ENCODE results near the gene C14orf180. TPM values are rescaled to one million over a fixed set of nuclear protein-coding genes. Genes with fewer than 3 reads are reported as not detected.

C14orf180 gene
- total RNA-seq, 1 experiment from 2014 or later, result not detected

DNA sequence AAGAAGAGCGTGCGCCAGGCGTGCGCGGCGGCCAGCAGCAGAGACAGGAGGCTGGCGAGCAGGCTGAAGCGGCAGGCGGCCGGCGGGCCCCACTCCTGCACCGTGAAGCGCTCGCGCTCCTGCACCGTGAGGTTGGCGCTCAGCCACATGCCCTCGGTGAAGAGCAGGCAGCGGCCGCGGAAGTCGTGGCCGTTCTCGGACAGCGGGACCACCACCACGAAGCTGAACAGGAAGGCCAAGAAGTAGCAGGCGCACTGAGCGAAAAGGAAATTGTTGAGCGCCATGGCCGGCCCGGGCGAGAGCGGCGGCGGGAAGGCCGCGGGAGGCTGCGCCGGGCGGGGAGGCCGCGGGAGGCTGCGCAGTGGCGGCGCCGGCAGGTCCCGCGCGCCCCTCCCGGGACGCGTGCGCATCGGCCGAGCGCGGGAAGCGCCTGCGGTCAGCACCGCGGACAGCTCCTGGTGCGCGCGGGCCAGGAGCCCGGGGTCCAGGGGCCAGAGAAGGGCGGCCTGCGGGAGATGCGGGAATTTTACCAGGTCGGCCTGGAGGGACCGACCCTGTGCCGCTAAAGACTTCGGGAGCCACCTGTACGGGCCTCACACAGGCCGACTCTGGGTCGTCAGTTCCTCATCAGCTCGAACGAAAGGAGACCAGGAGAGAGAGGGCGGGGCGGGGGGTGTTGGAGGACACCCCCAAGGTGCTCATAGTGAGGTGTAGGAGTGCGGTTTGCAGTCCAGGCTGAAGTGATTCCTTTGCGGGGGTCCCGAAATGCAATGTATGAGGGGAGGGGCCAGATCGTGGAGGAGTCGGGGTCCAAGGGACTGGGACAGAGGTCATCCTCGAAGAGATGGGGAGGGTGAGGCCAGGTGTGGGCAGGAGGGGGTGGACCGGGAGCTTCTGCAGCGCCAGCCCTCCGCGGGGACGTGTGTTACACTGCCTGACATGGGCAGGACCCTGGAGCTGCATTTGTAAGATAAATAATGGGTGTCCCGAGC, 25.2 kb downstream of the C14orf180 start, which contains the start of gene TMEM179:
TMEM179 (minus strand) TSS at position 315 of the 992 bp plus-strand sequence; CDS start at position 284, 31 bp downstream.
- DNase-seq (ENCODE audit: low spot score) (peak; percentile 71), ATAC-seq (peak; percentile 89)
- ChIA-PET POLR2A (no interaction called here), CTCF (interaction anchor here (1.1 to 1.5 kb wide), 6 partner anchors 12 to 381 kb away, joined by 3 to 7 read pairs (median 3); no protein-coding TSS in a partner anchor)
- Mint-ChIP-seq H3K4me3 (peak within 1 kb of the TSS; percentile 66), H3K36me3 (no peaks in the 10 kb centered on the region), H3K27me3 (ENCODE audit: low read depth) (peaks cover 44% of the 10 kb centered on the region), H3K27ac (no peak within 1 kb of the TSS), H3K9me3 (no peaks in the 10 kb centered on the region), H3K4me1 (peaks cover 10% of the 10 kb centered on the region)
- 0 out of 2 replicates have a peak, but pooled peaks have one; percentile 70 for TF ChIP-seq ELF4 (CRISPR knock-in tag; IDR thresholded peaks at IDR 0.05; ENCODE audit: low read depth)
- TF ChIP-seq TP53 (CRISPR knock-in tag; IDR thresholded peaks at IDR 0.05), result peak; percentile 91; the same call in 1 of the 2 replicates
- no peak for TF ChIP-seq ZNF396 (CRISPR knock-in tag; IDR thresholded peaks at IDR 0.05; ENCODE audit: borderline replicate concordance)
- TF ChIP-seq TEAD4 (CRISPR knock-in tag; IDR thresholded peaks at IDR 0.05), result peak; percentile 79
- TF ChIP-seq KAT7 (CRISPR knock-in tag; IDR thresholded peaks at IDR 0.05; ENCODE audit: borderline replicate concordance), result peak; percentile 87; the same call in 1 of the 2 replicates
- TF ChIP-seq ZNF317 (CRISPR knock-in tag; IDR thresholded peaks at IDR 0.05; ENCODE audit: borderline replicate concordance, low read depth), result peak; percentile 56; the same call in 1 of the 2 replicates
- TF ChIP-seq, protein P1, sequence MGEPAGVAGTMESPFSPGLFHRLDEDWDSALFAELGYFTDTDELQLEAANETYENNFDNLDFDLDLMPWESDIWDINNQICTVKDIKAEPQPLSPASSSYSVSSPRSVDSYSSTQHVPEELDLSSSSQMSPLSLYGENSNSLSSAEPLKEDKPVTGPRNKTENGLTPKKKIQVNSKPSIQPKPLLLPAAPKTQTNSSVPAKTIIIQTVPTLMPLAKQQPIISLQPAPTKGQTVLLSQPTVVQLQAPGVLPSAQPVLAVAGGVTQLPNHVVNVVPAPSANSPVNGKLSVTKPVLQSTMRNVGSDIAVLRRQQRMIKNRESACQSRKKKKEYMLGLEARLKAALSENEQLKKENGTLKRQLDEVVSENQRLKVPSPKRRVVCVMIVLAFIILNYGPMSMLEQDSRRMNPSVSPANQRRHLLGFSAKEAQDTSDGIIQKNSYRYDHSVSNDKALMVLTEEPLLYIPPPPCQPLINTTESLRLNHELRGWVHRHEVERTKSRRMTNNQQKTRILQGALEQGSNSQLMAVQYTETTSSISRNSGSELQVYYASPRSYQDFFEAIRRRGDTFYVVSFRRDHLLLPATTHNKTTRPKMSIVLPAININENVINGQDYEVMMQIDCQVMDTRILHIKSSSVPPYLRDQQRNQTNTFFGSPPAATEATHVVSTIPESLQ (CRISPR knock-in tag; IDR thresholded peaks at IDR 0.05), result 0 out of 2 replicates have a peak, but pooled peaks have one; percentile 16
- TF ChIP-seq SMAD3 (CRISPR knock-in tag; IDR thresholded peaks at IDR 0.05; ENCODE audit: borderline replicate concordance), result peak; percentile 93; the same call in 1 of the 2 replicates
- TF ChIP-seq, protein P2, sequence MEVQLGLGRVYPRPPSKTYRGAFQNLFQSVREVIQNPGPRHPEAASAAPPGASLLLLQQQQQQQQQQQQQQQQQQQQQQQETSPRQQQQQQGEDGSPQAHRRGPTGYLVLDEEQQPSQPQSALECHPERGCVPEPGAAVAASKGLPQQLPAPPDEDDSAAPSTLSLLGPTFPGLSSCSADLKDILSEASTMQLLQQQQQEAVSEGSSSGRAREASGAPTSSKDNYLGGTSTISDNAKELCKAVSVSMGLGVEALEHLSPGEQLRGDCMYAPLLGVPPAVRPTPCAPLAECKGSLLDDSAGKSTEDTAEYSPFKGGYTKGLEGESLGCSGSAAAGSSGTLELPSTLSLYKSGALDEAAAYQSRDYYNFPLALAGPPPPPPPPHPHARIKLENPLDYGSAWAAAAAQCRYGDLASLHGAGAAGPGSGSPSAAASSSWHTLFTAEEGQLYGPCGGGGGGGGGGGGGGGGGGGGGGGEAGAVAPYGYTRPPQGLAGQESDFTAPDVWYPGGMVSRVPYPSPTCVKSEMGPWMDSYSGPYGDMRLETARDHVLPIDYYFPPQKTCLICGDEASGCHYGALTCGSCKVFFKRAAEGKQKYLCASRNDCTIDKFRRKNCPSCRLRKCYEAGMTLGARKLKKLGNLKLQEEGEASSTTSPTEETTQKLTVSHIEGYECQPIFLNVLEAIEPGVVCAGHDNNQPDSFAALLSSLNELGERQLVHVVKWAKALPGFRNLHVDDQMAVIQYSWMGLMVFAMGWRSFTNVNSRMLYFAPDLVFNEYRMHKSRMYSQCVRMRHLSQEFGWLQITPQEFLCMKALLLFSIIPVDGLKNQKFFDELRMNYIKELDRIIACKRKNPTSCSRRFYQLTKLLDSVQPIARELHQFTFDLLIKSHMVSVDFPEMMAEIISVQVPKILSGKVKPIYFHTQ (CRISPR knock-in tag; IDR thresholded peaks at IDR 0.05), result no peak
- no peak for TF ChIP-seq RORB (CRISPR knock-in tag; IDR thresholded peaks at IDR 0.05)
- TF ChIP-seq CREB1 (CRISPR knock-in tag; IDR thresholded peaks at IDR 0.05), result peak; percentile 85
- TF ChIP-seq, protein P3, sequence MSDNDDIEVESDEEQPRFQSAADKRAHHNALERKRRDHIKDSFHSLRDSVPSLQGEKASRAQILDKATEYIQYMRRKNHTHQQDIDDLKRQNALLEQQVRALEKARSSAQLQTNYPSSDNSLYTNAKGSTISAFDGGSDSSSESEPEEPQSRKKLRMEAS (CRISPR knock-in tag; IDR thresholded peaks at IDR 0.05), result peak; percentile 83; the same call in 1 of the 2 replicates
- TF ChIP-seq CREM (CRISPR knock-in tag; IDR thresholded peaks at IDR 0.05), result peak; percentile 90
- TF ChIP-seq TCF7 (CRISPR knock-in tag; IDR thresholded peaks at IDR 0.05; ENCODE audit: low read depth), result peak; percentile 93
- TF ChIP-seq, protein P4, sequence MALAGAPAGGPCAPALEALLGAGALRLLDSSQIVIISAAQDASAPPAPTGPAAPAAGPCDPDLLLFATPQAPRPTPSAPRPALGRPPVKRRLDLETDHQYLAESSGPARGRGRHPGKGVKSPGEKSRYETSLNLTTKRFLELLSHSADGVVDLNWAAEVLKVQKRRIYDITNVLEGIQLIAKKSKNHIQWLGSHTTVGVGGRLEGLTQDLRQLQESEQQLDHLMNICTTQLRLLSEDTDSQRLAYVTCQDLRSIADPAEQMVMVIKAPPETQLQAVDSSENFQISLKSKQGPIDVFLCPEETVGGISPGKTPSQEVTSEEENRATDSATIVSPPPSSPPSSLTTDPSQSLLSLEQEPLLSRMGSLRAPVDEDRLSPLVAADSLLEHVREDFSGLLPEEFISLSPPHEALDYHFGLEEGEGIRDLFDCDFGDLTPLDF (CRISPR knock-in tag; IDR thresholded peaks at IDR 0.05), result peak; percentile 86; the same call in 1 of the 2 replicates
- TF ChIP-seq NFYB (CRISPR knock-in tag; conservative IDR thresholded peaks at IDR 0.05; ENCODE audit: low read depth), result peak; percentile 48
- peak; percentile 58; the same call in 1 of the 2 replicates for TF ChIP-seq ZBTB21 (CRISPR knock-in tag; IDR thresholded peaks at IDR 0.05; ENCODE audit: borderline replicate concordance)
- TF ChIP-seq, protein P5, sequence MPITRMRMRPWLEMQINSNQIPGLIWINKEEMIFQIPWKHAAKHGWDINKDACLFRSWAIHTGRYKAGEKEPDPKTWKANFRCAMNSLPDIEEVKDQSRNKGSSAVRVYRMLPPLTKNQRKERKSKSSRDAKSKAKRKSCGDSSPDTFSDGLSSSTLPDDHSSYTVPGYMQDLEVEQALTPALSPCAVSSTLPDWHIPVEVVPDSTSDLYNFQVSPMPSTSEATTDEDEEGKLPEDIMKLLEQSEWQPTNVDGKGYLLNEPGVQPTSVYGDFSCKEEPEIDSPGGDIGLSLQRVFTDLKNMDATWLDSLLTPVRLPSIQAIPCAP (CRISPR knock-in tag; IDR thresholded peaks at IDR 0.05), result peak; percentile 62; the same call in 1 of the 2 replicates
- TF ChIP-seq, protein P6, sequence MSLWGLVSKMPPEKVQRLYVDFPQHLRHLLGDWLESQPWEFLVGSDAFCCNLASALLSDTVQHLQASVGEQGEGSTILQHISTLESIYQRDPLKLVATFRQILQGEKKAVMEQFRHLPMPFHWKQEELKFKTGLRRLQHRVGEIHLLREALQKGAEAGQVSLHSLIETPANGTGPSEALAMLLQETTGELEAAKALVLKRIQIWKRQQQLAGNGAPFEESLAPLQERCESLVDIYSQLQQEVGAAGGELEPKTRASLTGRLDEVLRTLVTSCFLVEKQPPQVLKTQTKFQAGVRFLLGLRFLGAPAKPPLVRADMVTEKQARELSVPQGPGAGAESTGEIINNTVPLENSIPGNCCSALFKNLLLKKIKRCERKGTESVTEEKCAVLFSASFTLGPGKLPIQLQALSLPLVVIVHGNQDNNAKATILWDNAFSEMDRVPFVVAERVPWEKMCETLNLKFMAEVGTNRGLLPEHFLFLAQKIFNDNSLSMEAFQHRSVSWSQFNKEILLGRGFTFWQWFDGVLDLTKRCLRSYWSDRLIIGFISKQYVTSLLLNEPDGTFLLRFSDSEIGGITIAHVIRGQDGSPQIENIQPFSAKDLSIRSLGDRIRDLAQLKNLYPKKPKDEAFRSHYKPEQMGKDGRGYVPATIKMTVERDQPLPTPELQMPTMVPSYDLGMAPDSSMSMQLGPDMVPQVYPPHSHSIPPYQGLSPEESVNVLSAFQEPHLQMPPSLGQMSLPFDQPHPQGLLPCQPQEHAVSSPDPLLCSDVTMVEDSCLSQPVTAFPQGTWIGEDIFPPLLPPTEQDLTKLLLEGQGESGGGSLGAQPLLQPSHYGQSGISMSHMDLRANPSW (CRISPR knock-in tag; conservative IDR thresholded peaks at IDR 0.05; ENCODE audit: low read depth), result peak; percentile 95
- peak; percentile 64; the same call in 1 of the 2 replicates for TF ChIP-seq ZNF232 (CRISPR knock-in tag; IDR thresholded peaks at IDR 0.05)
- TF ChIP-seq, protein P7, sequence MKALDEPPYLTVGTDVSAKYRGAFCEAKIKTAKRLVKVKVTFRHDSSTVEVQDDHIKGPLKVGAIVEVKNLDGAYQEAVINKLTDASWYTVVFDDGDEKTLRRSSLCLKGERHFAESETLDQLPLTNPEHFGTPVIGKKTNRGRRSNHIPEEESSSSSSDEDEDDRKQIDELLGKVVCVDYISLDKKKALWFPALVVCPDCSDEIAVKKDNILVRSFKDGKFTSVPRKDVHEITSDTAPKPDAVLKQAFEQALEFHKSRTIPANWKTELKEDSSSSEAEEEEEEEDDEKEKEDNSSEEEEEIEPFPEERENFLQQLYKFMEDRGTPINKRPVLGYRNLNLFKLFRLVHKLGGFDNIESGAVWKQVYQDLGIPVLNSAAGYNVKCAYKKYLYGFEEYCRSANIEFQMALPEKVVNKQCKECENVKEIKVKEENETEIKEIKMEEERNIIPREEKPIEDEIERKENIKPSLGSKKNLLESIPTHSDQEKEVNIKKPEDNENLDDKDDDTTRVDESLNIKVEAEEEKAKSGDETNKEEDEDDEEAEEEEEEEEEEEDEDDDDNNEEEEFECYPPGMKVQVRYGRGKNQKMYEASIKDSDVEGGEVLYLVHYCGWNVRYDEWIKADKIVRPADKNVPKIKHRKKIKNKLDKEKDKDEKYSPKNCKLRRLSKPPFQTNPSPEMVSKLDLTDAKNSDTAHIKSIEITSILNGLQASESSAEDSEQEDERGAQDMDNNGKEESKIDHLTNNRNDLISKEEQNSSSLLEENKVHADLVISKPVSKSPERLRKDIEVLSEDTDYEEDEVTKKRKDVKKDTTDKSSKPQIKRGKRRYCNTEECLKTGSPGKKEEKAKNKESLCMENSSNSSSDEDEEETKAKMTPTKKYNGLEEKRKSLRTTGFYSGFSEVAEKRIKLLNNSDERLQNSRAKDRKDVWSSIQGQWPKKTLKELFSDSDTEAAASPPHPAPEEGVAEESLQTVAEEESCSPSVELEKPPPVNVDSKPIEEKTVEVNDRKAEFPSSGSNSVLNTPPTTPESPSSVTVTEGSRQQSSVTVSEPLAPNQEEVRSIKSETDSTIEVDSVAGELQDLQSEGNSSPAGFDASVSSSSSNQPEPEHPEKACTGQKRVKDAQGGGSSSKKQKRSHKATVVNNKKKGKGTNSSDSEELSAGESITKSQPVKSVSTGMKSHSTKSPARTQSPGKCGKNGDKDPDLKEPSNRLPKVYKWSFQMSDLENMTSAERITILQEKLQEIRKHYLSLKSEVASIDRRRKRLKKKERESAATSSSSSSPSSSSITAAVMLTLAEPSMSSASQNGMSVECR (CRISPR knock-in tag; IDR thresholded peaks at IDR 0.05; ENCODE audit: borderline replicate concordance), result peak; percentile 96
